ENCODE measurements around the gene KLF13. TPM values are rescaled to one million over a fixed set of nuclear protein-coding genes. Genes with fewer than 3 reads are reported as not detected.

Gene KLF13
- total RNA-seq, 2 experiments from 2014 or later: 163 to 175 TPM

DNA sequence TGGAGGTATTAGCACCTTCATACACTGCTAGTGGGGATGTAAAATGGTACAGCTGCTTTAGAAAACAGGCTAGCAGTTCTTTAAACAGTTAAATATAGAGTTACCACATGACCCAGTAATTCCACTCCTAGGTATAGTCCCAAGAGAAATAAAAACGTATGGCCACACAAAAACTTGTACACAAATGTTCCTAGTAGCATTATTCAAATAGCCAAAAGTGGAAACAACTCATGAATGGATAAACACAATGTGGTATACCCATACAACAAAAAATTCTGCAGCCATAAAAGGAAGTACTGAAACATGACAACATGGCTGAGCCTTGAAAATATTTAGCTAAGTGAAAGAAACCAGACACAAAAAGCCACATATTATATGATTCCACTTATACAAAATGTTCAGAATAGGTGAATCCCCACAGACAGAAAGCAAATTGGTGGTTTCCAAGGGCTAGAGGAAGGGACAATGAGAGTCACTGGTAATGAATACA, 40.8 kb upstream of the KLF13 start:
- DNase-seq: no peak
- TF ChIP-seq, protein P1, sequence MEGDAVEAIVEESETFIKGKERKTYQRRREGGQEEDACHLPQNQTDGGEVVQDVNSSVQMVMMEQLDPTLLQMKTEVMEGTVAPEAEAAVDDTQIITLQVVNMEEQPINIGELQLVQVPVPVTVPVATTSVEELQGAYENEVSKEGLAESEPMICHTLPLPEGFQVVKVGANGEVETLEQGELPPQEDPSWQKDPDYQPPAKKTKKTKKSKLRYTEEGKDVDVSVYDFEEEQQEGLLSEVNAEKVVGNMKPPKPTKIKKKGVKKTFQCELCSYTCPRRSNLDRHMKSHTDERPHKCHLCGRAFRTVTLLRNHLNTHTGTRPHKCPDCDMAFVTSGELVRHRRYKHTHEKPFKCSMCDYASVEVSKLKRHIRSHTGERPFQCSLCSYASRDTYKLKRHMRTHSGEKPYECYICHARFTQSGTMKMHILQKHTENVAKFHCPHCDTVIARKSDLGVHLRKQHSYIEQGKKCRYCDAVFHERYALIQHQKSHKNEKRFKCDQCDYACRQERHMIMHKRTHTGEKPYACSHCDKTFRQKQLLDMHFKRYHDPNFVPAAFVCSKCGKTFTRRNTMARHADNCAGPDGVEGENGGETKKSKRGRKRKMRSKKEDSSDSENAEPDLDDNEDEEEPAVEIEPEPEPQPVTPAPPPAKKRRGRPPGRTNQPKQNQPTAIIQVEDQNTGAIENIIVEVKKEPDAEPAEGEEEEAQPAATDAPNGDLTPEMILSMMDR (IDR thresholded peaks at IDR 0.05): no peak

DNA sequence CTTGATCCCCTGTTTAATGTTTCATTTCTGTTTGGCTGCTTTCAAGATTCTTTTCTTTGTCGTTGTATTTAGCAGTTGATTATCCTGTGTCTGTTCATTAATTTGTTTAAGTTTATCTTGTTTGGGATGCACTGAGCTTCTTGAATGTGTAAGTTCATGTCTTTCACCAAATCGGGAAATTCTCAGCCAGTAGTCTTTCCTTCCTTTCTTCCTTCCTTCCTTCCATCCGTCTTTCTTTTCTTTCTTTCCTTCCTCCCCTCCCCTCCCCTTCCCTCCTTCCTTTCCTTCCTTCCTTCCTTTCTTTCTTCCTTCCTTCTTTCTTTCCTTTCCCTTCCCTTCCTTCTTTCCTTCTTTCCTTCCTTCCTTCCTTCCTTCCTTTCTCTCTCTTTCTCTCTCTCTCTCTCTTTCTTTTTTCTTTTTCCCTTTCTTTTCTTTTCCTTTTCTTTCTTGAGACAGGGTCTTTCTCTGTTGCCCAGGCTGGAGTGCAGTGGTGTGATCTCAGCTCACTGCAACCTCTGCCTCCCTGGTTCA, 35.5 kb upstream of the KLF13 start:
- TF ChIP-seq, protein P1 (IDR thresholded peaks at IDR 0.05): no peak
- peaks cover 2% of the 10 kb centered on the region for H3K27me3 Mint-ChIP-seq
- ChIA-PET POLR2A (interaction anchor here (0.8 kb wide), 1 partner anchor 11 kb away, joined by 3 read pairs; no protein-coding TSS in a partner anchor), CTCF (interaction anchor here (0.9 to 1.7 kb wide), 5 partner anchors 10 to 197 kb away, joined by 3 to 5 read pairs (median 3); no protein-coding TSS in a partner anchor)
- H3K4me1 Mint-ChIP-seq (ENCODE audit: low read depth): peaks cover under 1% of the 10 kb centered on the region
- intact Hi-C loops (cut with micrococcal nuclease): no loop called here
- no peaks in the 10 kb centered on the region for H3K36me3 Mint-ChIP-seq (ENCODE audit: low read depth)
- H3K27ac Mint-ChIP-seq: no peak overlapping the region
- ATAC-seq (no peak), DNase-seq (no peak)
- H3K9me3 Mint-ChIP-seq: peaks cover 8% of the 10 kb centered on the region
- H3K4me3 Mint-ChIP-seq: no peak overlapping the region

More for the DNA sequence above, 40.8 kb upstream of the KLF13 start:
- CTCF ChIA-PET: interaction anchor here (1.2 kb wide), 1 partner anchor 70 kb away, joined by 3 read pairs; no protein-coding TSS in a partner anchor
- Mint-ChIP-seq H3K4me1 (ENCODE audit: low read depth) (peaks cover 7% of the 10 kb centered on the region), H3K9me3 (peaks cover 10% of the 10 kb centered on the region), H3K27me3 (no peaks in the 10 kb centered on the region), H3K4me3 (no peak overlapping the region), H3K36me3 (ENCODE audit: low read depth) (no peaks in the 10 kb centered on the region), H3K27ac (no peak overlapping the region)
- intact Hi-C loops (cut with micrococcal nuclease): no loop called here
- ATAC-seq: peak; percentile 42
- POLR2A ChIA-PET: no interaction called here

GRCh38 chr15:31292391-31293015, 34.1 kb upstream of the KLF13 start:
- intact Hi-C loops (cut with micrococcal nuclease): no loop called here
- peaks cover 2% of the 10 kb centered on the region for H3K27me3 Mint-ChIP-seq
- no peaks in the 10 kb centered on the region for H3K4me1 Mint-ChIP-seq (ENCODE audit: low read depth)
- H3K27ac Mint-ChIP-seq: no peak overlapping the region
- H3K36me3 Mint-ChIP-seq (ENCODE audit: low read depth): no peaks in the 10 kb centered on the region
- TF ChIP-seq, protein P1 (IDR thresholded peaks at IDR 0.05): no peak
- no peak overlapping the region for H3K4me3 Mint-ChIP-seq
- POLR2A ChIA-PET: no interaction called here
- no peak for DNase-seq
- no peak for ATAC-seq
- peaks cover 6% of the 10 kb centered on the region for H3K9me3 Mint-ChIP-seq
- CTCF ChIA-PET: interaction anchor here (1.0 to 1.7 kb wide), 6 partner anchors 11 to 198 kb away, joined by 3 to 5 read pairs (median 3); no protein-coding TSS in a partner anchor

GRCh38 chr15:31293655-31294054, 33.0 kb upstream of the KLF13 start:
- intact Hi-C loops (cut with micrococcal nuclease): no loop called here
- POLR2A ChIA-PET: no interaction called here
- Mint-ChIP-seq H3K27me3 (peaks cover 2% of the 10 kb centered on the region), H3K4me1 (ENCODE audit: low read depth) (no peaks in the 10 kb centered on the region), H3K27ac (no peak overlapping the region), H3K36me3 (ENCODE audit: low read depth) (no peaks in the 10 kb centered on the region), H3K9me3 (peaks cover 2% of the 10 kb centered on the region), H3K4me3 (no peak overlapping the region)
- ATAC-seq (no peak), DNase-seq (no peak)
- CTCF ChIA-PET: no interaction called here
- TF ChIP-seq, protein P1 (IDR thresholded peaks at IDR 0.05): no peak

DNA sequence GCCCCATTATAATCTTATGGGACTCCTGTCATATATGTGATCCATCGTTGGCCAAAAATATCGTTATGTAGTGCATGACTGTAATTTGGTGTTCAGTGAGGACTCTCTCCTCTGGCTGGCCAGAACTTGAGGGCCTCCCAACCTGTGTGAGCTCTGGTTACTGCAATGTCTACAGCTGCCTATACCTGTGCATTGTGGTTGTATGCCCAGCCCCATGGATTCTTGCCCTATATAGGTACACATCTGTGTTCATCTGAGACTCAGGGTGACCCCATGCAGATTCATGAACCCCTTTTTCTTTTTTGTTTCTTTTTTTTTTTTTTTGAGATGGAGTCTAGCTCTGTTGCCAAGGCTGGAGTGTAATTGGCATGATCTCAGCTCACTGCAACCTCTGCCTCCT, 32.6 kb upstream of the KLF13 start:
- Mint-ChIP-seq H3K27me3 (peaks cover 2% of the 10 kb centered on the region), H3K4me1 (ENCODE audit: low read depth) (no peaks in the 10 kb centered on the region), H3K36me3 (ENCODE audit: low read depth) (no peaks in the 10 kb centered on the region), H3K27ac (no peak overlapping the region), H3K4me3 (no peak overlapping the region), H3K9me3 (no peaks in the 10 kb centered on the region)
- CTCF ChIA-PET: no interaction called here
- intact Hi-C loops (cut with micrococcal nuclease): no loop called here
- POLR2A ChIA-PET: no interaction called here
- TF ChIP-seq, protein P1 (IDR thresholded peaks at IDR 0.05): no peak
- ATAC-seq: no peak
- no peak for DNase-seq
